Body of pancreas (tissue), 4 donors: ENCODE measurements around the gene AP5B1. TPM values are rescaled to one million over a fixed set of nuclear protein-coding genes. Genes with fewer than 3 reads are reported as not detected.
A peak's percentile ranks its signal among the peaks of the same experiment; 100 is the strongest.

Experiments
- ATAC-seq: fragments of 150-250 bp; one replicate; pipeline ENCODE4 v1.9.1; 2016
- DNase-seq, 4 donors: peaks; one replicate each; pipeline ENCODE4 v3.0.0-alpha.2; 2019
- H3K27ac ChIP-seq, 4 donors: fragments of 200-600 bp; sonication (generic); 1 replicate in 3 of 4; 2 replicates in 1 of 4; pipeline versions ENCODE4 v1.5.1 to v1.6.1; 2016 to 2019; ENCODE audit warnings: mild to moderate bottlenecking in 1 of 4, mixed read lengths in 1 of 4, moderate library complexity in 1 of 4
- H3K27me3 ChIP-seq, 2 donors: fragments of 200-600 bp; sonication (generic); one replicate each; pipeline ENCODE4 v1.6.0; 2016; ENCODE audit warnings: mild to moderate bottlenecking in 1 of 2
- H3K36me3 ChIP-seq, 2 donors: fragments of 200-600 bp; sonication (generic); replicated peaks in 1 of 2; 2 replicates each; pipeline ENCODE4 v1.5.1; 2016; ENCODE audit warnings: low read depth in 2 of 2; ENCODE audit not compliant: insufficient read depth in 1 of 2
- H3K4me1 ChIP-seq: fragments of 200-600 bp; sonication (generic); one replicate; pipeline ENCODE4 v1.6.0; 2016
- H3K4me3 ChIP-seq, 2 donors: fragments of 200-600 bp; sonication (generic); 1 replicate in 1 of 2; 2 replicates in 1 of 2; pipeline ENCODE4 v1.5.1; 2016 to 2019
- H3K9me3 ChIP-seq, 3 donors: fragments of 200-600 bp; sonication (generic); 1 replicate in 2 of 3; 2 replicates in 1 of 3; pipeline ENCODE4 v1.5.1; 2016
- CTCF ChIP-seq, 7 experiments: fragments of 450-650 bp in 4 of 7; fragments of 200-600 bp in 3 of 7; sonication (generic) in 3 of 7; IDR thresholded peaks; one replicate each; pipeline ENCODE4 v1.5.1; 2016 to 2019; ENCODE audit warnings: antibody characterized with exemption in 7 of 7
- POLR2A ChIP-seq, 3 donors: fragments of 450-650 bp; IDR thresholded peaks; one replicate each; pipeline ENCODE4 v1.6.1; 2016; ENCODE audit warnings: antibody characterized with exemption in 3 of 3, mild to moderate bottlenecking in 2 of 3
- WGBS, 2 donors: methylation state at CpG; one replicate each; pipeline ENCODE4 v1.1.5; 2017; 5-methylcytosine and 5-hydroxymethylcytosine counted together
- intact Hi-C: fragments of 100-400 bp; cut with DNase I; formaldehyde crosslinking; loops from one replicate; pipeline ENCODE4 v1.15.1; 2023
- total RNA-seq, 2 donors: library from RNA; depleted of rRNA; stranded (reverse); fragments of >200 nt; gene quantifications; one replicate each; pipeline ENCODE4 v1.1.0, GENCODE V29; 2016

AP5B1 gene
- total RNA-seq, 2 donors from 2014 or later = 18.2 to 33.9 TPM

GRCh38 chr11:65786008-65786785 lies 5.4 kb upstream of the AP5B1 start:
- ATAC-seq (peak; percentile 30), DNase-seq (peak in 2 of 4 donors; percentile 45 to 58)
- no peak for TF ChIP-seq POLR2A (IDR thresholded peaks at IDR 0.05)
- no peak for TF ChIP-seq CTCF (IDR thresholded peaks at IDR 0.05)
- no peaks in the 10 kb centered on the region for H3K36me3 ChIP-seq
- H3K4me3 ChIP-seq = no peak overlapping the region
- 25% methylated on average over 72 of the region's 74 CpGs; no CpG with 5 or more reads in 1 of the 2 donors for WGBS, 2 donors
- H3K9me3 ChIP-seq = no peaks in the 10 kb centered on the region
- intact Hi-C loops = no loop called here
- peaks cover 44% of the 10 kb centered on the region for H3K4me1 ChIP-seq
- no peaks in the 10 kb centered on the region for H3K27me3 ChIP-seq
- H3K27ac ChIP-seq = peak overlapping the region; percentile 16 to 78 (median 58)

- H3K9me3 ChIP-seq = no peaks in the 10 kb centered on the region
- no peaks in the 10 kb centered on the region for H3K27me3 ChIP-seq
- no peak for DNase-seq
- no peaks in the 10 kb centered on the region for H3K36me3 ChIP-seq
- peaks cover 44% of the 10 kb centered on the region for H3K4me1 ChIP-seq
- H3K4me3 ChIP-seq = no peak overlapping the region
- no peak for TF ChIP-seq CTCF (IDR thresholded peaks at IDR 0.05)
- no peak for TF ChIP-seq POLR2A (IDR thresholded peaks at IDR 0.05)
- intact Hi-C loops = no loop called here
- ATAC-seq = no peak
- 87 to 100% methylated on average over 3 to 8 of the region's 8 CpGs for WGBS, 2 donors
- peak overlapping the region in 1 of 4 donors; percentile 68 for H3K27ac ChIP-seq
Observed at GRCh38 chr11:65785319-65786007, 4.7 kb upstream of the AP5B1 start.

GRCh38 chr11:65782816-65783228 lies 2.0 kb upstream of the AP5B1 start:
- H3K9me3 ChIP-seq = no peaks in the 10 kb centered on the region

GRCh38 chr11:65781962-65782815 lies 1.4 kb upstream of the AP5B1 start:
- intact Hi-C loops = no loop called here
- no peak for TF ChIP-seq POLR2A (IDR thresholded peaks at IDR 0.05)
- no peak for TF ChIP-seq CTCF (IDR thresholded peaks at IDR 0.05)
- Histone ChIP-seq H3K4me3 (no peak overlapping the region), H3K27me3 (no peaks in the 10 kb centered on the region), H3K9me3 (no peaks in the 10 kb centered on the region), H3K36me3 (no peaks in the 10 kb centered on the region), H3K4me1 (peaks cover 45% of the 10 kb centered on the region), H3K27ac (peak overlapping the region in 1 of 4 donors; percentile 90)
- ATAC-seq = no peak
- no peak for DNase-seq
- WGBS, 2 donors = 70 to 91% methylated on average over 2 to 13 of the region's 13 CpGs

More at GRCh38 chr11:65782816-65783228, 2.0 kb upstream of the AP5B1 start:
- H3K27ac ChIP-seq = no peak overlapping the region
- no peaks in the 10 kb centered on the region for H3K36me3 ChIP-seq
- intact Hi-C loops = no loop called here
- DNase-seq (no peak), ATAC-seq (no peak)
- 71 to 72% methylated on average over 8 to 9 of the region's 9 CpGs for WGBS, 2 donors
- no peak overlapping the region for H3K4me3 ChIP-seq
- H3K27me3 ChIP-seq = no peaks in the 10 kb centered on the region
- TF ChIP-seq CTCF (IDR thresholded peaks at IDR 0.05) (no peak), POLR2A (IDR thresholded peaks at IDR 0.05) (no peak)
- H3K4me1 ChIP-seq = peaks cover 42% of the 10 kb centered on the region
